Esophagus muscularis mucosa (tissue), 4 donors: ENCODE results near the gene TRAFD1. TPM values are rescaled to one million over a fixed set of nuclear protein-coding genes. Genes with fewer than 3 reads are reported as not detected.
"Not testable (repeated sequence)": the region's sequence is repeated elsewhere in the genome, so short reads cannot be mapped to it uniquely, and the experiment has no call there.

Experiments
- DNase-seq: peaks from one replicate; pipeline ENCODE4 v3.0.0-alpha.2; 2017; ENCODE audit errors: extremely low spot score
- H3K27ac ChIP-seq, 4 donors: fragments of 200-600 bp; sonication (generic); replicated peaks in 1 of 4; 1 replicate in 3 of 4; 2 replicates in 1 of 4; pipeline ENCODE4 v1.5.1; 2016 to 2019; ENCODE audit warnings: mild to moderate bottlenecking in 1 of 4
- H3K27me3 ChIP-seq, 4 donors: fragments of 200-600 bp; sonication (generic); one replicate each; pipeline versions ENCODE4 v1.5.1 to v1.6.0; 2016 to 2019
- H3K36me3 ChIP-seq, 4 donors: fragments of 200-600 bp; sonication (generic); one replicate each; pipeline ENCODE4 v1.5.1; 2016 to 2019
- H3K4me1 ChIP-seq, 4 donors: fragments of 200-600 bp; sonication (generic); one replicate each; pipeline ENCODE4 v1.5.1; 2016 to 2019
- H3K4me3 ChIP-seq, 4 donors: fragments of 200-600 bp; sonication (generic); 1 replicate in 2 of 4; 2 replicates in 2 of 4; pipeline ENCODE4 v1.5.1; 2016 to 2019; ENCODE audit warnings: mild to moderate bottlenecking in 4 of 4, moderate library complexity in 1 of 4
- H3K9me3 ChIP-seq, 4 donors: fragments of 200-600 bp; sonication (generic); 1 replicate in 3 of 4; 2 replicates in 1 of 4; pipeline ENCODE4 v1.5.1; 2016 to 2019
- CTCF ChIP-seq, 3 experiments: fragments of 200-600 bp in 2 of 3; fragments of 450-650 bp in 1 of 3; sonication (generic) in 2 of 3; IDR thresholded peaks; one replicate each; pipeline ENCODE4 v1.5.1; 2017 to 2019; ENCODE audit warnings: antibody characterized with exemption in 3 of 3, mild to moderate bottlenecking in 2 of 3, moderate library complexity in 1 of 3
- EP300 ChIP-seq: sonication (generic); formaldehyde crosslinking; IDR thresholded peaks from one replicate; pipeline ENCODE4 v1.6.1; 2017; ENCODE audit warnings: antibody characterized with exemption
- POLR2A ChIP-seq: fragments of 450-650 bp; IDR thresholded peaks from one replicate; pipeline ENCODE4 v1.6.1; 2017; ENCODE audit warnings: antibody characterized with exemption, moderate library complexity, mild to moderate bottlenecking, low read depth
- POLR2AphosphoS5 ChIP-seq, 2 donors: sonication (generic); formaldehyde crosslinking; IDR thresholded peaks; one replicate each; pipeline ENCODE4 v1.6.1; 2017; ENCODE audit warnings: antibody characterized with exemption in 2 of 2
- WGBS: methylation state at CpG from one replicate; pipeline ENCODE4 v1.1.5; 2018; 5-methylcytosine and 5-hydroxymethylcytosine counted together
- intact Hi-C: fragments of 100-400 bp; cut with DNase I; formaldehyde crosslinking; loops from one replicate; pipeline ENCODE4 v1.15.1; 2023
- total RNA-seq, 4 donors: library from RNA; depleted of rRNA; stranded (reverse); fragments of >200 nt; gene quantifications; one replicate each; pipeline versions ENCODE4 v1.1.0 to v1.2.1, GENCODE V29; 2016

The TRAFD1 gene
- total RNA-seq, 4 donors from 2014 or later = 27.2 to 37.4 (median 30.6) TPM

- Histone ChIP-seq H3K4me3 (no peak overlapping the region), H3K36me3 (peaks cover 0 to 53% (median 35%) of the 10 kb centered on the region in 4 donors), H3K9me3 (no peaks in the 10 kb centered on the region), H3K4me1 (peaks cover 12 to 22% (median 18%) of the 10 kb centered on the region in 4 donors), H3K27me3 (no peaks in the 10 kb centered on the region), H3K27ac (no peak overlapping the region)
- no peak for TF ChIP-seq EP300
- TF ChIP-seq CTCF (IDR thresholded peaks at IDR 0.05) = no peak
- TF ChIP-seq POLR2A = no peak
- TF ChIP-seq POLR2AphosphoS5 (IDR thresholded peaks at IDR 0.05) = no peak
- DNase-seq = no peak
- intact Hi-C loops = no loop called here
These were observed 29.3 kb upstream of the TRAFD1 start for GRCh38 chr12:112096070-112096469.

- 48% methylated on average over 2 of the region's 2 CpGs for WGBS
- no peak overlapping the region for H3K27ac ChIP-seq
- no peak for DNase-seq
- intact Hi-C loops = no loop called here
- TF ChIP-seq POLR2A = no peak
- no peak for TF ChIP-seq POLR2AphosphoS5 (IDR thresholded peaks at IDR 0.05)
- no peak for TF ChIP-seq CTCF (IDR thresholded peaks at IDR 0.05)
- no peak for TF ChIP-seq EP300
- no peak overlapping the region for H3K4me3 ChIP-seq
- H3K9me3 ChIP-seq = no peaks in the 10 kb centered on the region
- no peaks in the 10 kb centered on the region for H3K27me3 ChIP-seq
- peaks cover 0 to 52% (median 34%) of the 10 kb centered on the region in 4 donors for H3K36me3 ChIP-seq
- peaks cover 12 to 22% (median 18%) of the 10 kb centered on the region in 4 donors for H3K4me1 ChIP-seq
These were observed 28.7 kb upstream of the TRAFD1 start for GRCh38 chr12:112096667-112097066.

DNA sequence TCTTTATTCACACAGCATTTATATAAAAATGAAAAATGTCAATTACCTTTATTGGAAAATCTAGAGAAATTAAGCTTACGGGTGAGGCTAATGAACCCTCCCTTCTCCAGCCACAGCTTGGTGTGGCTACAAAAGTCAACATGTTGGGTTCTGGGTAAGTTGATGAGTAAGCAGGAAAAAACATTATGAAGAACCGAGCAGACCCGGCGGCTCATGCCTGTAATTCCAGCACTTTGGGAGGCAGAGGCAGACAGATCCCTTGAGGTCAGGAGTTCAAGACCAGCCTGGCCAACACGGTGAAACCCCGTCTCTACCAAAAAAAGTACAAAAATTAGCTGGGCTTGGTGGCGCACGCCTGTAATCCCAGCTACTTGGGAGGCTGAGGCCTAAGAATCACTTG lies 27.7 kb upstream of the TRAFD1 start:
- H3K4me1 ChIP-seq = peaks cover 13 to 23% (median 19%) of the 10 kb centered on the region in 4 donors
- H3K4me3 ChIP-seq = no peak overlapping the region
- H3K9me3 ChIP-seq = no peaks in the 10 kb centered on the region
- H3K36me3 ChIP-seq = peaks cover 0 to 42% (median 26%) of the 10 kb centered on the region in 4 donors
- H3K27me3 ChIP-seq = no peaks in the 10 kb centered on the region
- intact Hi-C loops = no loop called here
- DNase-seq = no peak
- H3K27ac ChIP-seq = no peak overlapping the region
- no peak for TF ChIP-seq EP300
- no peak for TF ChIP-seq POLR2A
- TF ChIP-seq POLR2AphosphoS5 (IDR thresholded peaks at IDR 0.05) = no peak
- no peak for TF ChIP-seq CTCF (IDR thresholded peaks at IDR 0.05)
- WGBS = 98% methylated on average over 8 of the region's 8 CpGs

DNA sequence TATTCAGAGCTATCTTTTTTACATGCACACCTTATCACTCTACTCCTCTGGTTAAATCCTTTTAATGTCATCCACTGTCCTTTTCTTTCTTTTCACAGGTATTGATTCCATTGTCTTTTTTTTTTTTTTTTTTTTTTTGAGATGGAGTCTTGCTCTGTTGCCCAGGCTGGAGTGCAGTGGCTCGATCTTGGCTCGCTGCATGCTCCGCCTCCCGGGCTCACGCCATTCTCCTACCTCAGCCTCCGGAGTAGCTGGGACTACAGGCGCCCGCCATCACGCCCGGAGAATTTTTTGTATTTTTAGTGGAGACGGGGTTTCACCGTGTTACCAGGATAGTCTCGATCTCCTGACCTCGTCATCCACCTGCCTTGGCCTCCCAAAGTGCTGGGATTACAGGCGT lies 24.9 kb upstream of the TRAFD1 start:
- H3K4me3 ChIP-seq, H3K27ac ChIP-seq, intact Hi-C loops, H3K27me3 ChIP-seq, H3K9me3 ChIP-seq, DNase-seq: not testable (repeated sequence)
- peaks cover 33 to 48% (median 40%) of the 10 kb centered on the region in 4 donors for H3K4me1 ChIP-seq
- 98% methylated on average over 15 of the region's 15 CpGs for WGBS
- peaks cover 0 to 44% (median 25%) of the 10 kb centered on the region in 4 donors for H3K36me3 ChIP-seq

- DNase-seq = no peak
- intact Hi-C loops = no loop called here
- no peaks in the 10 kb centered on the region for H3K27me3 ChIP-seq
- WGBS = 81% methylated on average over 4 of the region's 4 CpGs
- no peak overlapping the region for H3K27ac ChIP-seq
- TF ChIP-seq POLR2AphosphoS5 (IDR thresholded peaks at IDR 0.05) = no peak
- TF ChIP-seq CTCF (IDR thresholded peaks at IDR 0.05) = no peak
- no peak for TF ChIP-seq EP300
- no peak for TF ChIP-seq POLR2A
- H3K4me1 ChIP-seq = peaks cover 34 to 55% (median 46%) of the 10 kb centered on the region in 4 donors
- H3K36me3 ChIP-seq = peaks cover 0 to 43% (median 25%) of the 10 kb centered on the region in 4 donors
- no peak overlapping the region for H3K4me3 ChIP-seq
- no peaks in the 10 kb centered on the region for H3K9me3 ChIP-seq
These were observed 23.2 kb upstream of the TRAFD1 start for GRCh38 chr12:112102127-112102526.

DNA sequence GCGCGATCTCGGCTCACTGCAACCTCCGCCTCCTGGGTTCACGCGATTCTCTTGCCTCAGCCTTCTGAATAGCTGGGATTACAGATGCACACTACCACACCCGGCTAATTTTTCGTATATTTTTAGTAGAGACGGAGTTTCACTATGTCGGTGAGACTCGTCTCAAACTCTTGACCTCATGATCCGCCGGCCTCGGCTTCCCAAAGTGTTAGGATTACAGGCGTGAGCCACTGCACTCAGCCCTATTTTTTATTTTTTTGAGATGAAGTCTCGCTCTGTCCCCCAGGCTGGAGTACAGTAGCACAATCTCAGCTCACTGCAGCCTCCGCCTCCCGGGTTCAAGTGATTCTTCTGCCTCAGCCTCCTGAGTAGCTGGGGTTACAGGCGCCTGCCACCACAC lies 22.6 kb upstream of the TRAFD1 start:
- intact Hi-C loops = not testable (repeated sequence)

More for the DNA sequence above, 22.6 kb upstream of the TRAFD1 start:
- H3K27ac ChIP-seq, H3K27me3 ChIP-seq, H3K9me3 ChIP-seq, DNase-seq, H3K4me3 ChIP-seq: not testable (repeated sequence)
- WGBS = 94% methylated on average over 19 of the region's 19 CpGs
- Histone ChIP-seq H3K4me1 (peaks cover 40 to 59% (median 52%) of the 10 kb centered on the region in 4 donors), H3K36me3 (peaks cover 0 to 43% (median 23%) of the 10 kb centered on the region in 4 donors)
